H54 (cell line): ENCODE results near the gene NT5DC1.
"Not testable (repeated sequence)": the region's sequence is repeated elsewhere in the genome, so short reads cannot be mapped to it uniquely, and the experiment has no call there.

Source experiments
- DNase-seq: peaks from one replicate; pipeline ENCODE4 v3.0.0; 2011; ENCODE audit warnings: low spot score, mixed read lengths; ENCODE audit not compliant: insufficient read length
- FAIRE-seq: peaks from 3 replicates; lab custom pipeline; 2011; peaks lifted over from hg19 to GRCh38; lab: Jason Lieb, UNC
- POLR2A ChIP-seq: IDR thresholded peaks from 2 replicates; pipeline ENCODE4 v1.6.1; 2011; ENCODE audit warnings: low read depth, mild to moderate bottlenecking, low read length

NT5DC1 gene

DNA sequence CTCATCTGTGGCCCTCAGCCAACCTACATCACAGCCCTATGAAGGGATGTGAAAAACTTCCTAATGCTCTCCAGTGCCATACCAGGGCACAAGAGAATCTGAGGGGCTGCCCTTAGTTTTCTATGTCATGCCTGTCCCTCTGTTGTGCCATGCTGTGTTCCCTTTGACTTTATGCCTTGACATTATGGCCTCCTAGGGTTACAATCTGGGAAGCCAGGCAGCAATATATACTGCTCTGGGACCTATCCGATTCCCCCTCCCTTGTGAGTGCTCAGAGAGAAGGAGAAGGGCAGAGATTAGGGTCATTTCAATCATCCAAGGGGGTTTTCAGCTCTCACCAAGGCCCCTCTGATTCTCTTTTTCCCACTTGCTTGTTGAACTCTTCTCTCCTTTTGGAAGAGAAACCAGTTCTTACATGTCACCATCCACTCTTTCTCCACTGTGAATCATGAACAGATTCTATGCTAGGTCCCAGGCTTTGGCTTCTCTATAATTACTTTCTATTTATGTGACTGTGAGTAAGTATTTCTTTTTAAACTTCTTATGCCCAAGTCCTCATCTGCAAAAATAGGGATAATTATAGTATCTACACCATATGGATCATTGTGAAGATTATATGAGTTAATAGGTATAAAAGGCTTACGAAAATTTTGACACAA, 25.8 kb upstream of the NT5DC1 start:
- no peak for TF ChIP-seq POLR2A
- FAIRE-seq (no peak), DNase-seq (no peak)

DNA sequence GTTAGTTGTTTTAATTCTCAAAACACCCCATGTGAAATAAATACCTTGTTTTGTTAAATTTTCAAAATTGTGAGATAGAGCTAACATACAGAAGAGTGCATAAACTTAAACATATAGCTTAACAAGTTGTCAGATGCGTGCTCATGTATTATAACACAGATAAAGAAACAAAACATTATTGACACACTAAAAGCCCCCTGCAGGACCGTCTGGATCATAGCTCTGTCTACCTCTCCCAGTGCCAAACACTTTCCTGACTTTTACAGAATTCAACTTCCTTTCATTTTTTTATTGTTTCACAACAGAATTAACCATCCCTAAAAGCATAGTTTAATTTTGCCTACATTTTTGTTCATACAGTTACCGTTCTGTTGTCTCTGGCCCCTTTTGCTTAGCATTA, 22.1 kb upstream of the NT5DC1 start:
- DNase-seq, result no peak
- TF ChIP-seq POLR2A, result no peak
- no peak for FAIRE-seq

- TF ChIP-seq POLR2A, result no peak
- DNase-seq (no peak), FAIRE-seq (no peak)
These were observed 21.7 kb upstream of the NT5DC1 start for GRCh38 chr6:116078945-116079344.

- no peak for DNase-seq
- no peak for TF ChIP-seq POLR2A
- no peak for FAIRE-seq
These were observed 17.6 kb upstream of the NT5DC1 start for GRCh38 chr6:116083052-116083451.

DNA sequence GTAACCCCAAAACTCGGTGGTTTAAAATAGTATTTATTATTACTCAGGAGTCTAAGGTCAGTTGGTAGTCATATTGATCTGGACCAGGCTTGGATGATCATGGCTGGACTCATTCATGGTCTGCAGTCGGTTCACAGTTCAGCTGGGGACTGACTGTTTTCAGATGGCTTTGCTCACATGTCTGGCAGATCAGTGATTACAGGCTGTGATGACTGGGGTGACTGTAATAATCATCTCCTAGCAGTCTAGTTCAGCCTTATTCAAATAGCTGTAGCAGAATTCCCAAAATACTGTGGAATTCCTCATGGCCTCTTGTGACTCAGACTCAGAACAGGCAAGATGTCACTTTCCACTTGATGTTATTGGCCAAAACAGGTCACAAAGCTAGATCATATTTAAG, 16.4 kb upstream of the NT5DC1 start:
- FAIRE-seq (no peak), DNase-seq (no peak)
- TF ChIP-seq POLR2A, result no peak

GRCh38 chr6:116087437-116088027, 13.1 kb upstream of the NT5DC1 start:
- DNase-seq, result no peak
- peak; percentile 50 for FAIRE-seq
- no peak for TF ChIP-seq POLR2A

DNA sequence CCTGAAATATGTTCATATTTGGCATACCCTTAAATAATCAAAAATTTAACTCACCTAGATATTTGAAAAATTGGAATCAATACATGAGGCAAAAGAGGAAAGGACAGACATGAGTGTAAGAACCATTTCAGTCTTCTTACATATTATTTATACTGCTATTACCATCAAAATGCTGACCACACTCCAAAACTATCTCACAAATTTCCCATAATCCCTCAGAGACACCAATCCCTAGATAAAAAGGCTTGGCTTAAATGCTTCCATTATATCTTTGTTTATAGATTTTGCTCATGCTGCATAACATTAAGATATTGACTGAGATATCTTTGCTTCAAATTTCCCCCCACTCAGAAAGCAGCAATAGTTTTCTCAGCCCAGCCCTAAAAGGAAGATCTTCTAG, 11.7 kb upstream of the NT5DC1 start:
- FAIRE-seq, result no peak
- no peak for DNase-seq
- no peak for TF ChIP-seq POLR2A

DNA sequence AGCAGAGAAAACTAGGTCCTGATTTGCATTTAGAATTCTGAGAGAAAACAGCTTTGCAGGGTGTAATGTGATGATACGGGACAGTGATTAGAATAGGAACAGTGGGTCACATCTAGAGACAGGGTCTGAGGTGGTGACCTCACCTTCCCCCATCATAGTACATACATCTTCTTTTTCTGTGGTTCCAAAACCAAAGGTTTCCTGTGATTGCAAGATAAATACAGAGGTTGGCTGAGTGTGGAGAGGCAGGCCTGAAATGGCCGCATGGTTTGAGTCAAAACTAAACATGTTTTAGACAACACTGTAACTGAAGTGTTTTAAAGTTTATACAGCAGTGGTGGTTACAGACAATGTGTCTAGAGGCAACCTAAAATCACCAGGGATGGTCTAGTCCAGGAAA, 10.4 kb upstream of the NT5DC1 start:
- no peak for TF ChIP-seq POLR2A
- FAIRE-seq (no peak), DNase-seq (no peak)

DNA sequence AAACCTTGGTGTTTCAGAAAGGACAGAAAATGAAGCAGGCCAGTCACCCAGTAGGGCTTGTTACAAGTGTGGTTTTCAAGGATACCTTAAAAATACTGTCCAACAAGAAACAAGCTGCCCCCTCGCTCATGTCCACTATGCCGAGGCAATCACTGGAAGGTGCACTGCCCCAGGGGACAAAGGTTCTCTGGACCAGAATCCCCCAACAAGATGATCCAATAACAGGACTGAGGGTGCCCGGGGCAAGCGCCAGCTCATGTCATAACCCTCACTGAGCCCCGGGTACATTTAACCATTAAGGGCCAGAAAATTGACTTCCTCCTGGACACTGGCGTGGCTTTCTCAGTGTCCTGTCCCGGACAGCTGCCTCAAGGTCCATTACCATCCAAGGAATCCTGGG, 6.6 kb upstream of the NT5DC1 start:
- FAIRE-seq (no peak), DNase-seq (no peak)
- no peak for TF ChIP-seq POLR2A

- FAIRE-seq, DNase-seq: not testable (repeated sequence)
These were observed 4.4 kb upstream of the NT5DC1 start for GRCh38 chr6:116096048-116096759.

GRCh38 chr6:116096979-116097816, 3.5 kb upstream of the NT5DC1 start:
- TF ChIP-seq POLR2A, result no peak
- FAIRE-seq, result no peak
- no peak for DNase-seq

DNA sequence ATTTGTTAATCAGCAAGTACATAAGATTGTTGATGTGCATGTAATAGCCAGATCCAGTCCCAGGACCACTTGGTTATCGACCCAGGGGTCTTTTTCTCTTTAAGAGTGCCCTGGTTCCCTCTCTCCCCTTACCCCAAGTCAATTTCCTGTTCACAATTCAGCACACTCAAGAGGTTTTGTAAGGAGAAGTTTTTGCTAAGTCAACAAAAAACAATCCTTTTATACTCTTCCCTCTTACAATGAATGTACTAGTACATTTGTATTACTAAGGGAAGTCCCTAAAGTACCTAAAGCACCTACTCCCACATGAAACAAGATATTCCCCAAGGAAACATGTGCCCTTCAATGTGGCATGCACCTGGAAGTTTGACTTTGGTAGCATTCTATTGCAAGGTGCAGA, 1.6 kb upstream of the NT5DC1 start:
- DNase-seq, result no peak
- FAIRE-seq, result no peak
- TF ChIP-seq POLR2A, result no peak

DNA sequence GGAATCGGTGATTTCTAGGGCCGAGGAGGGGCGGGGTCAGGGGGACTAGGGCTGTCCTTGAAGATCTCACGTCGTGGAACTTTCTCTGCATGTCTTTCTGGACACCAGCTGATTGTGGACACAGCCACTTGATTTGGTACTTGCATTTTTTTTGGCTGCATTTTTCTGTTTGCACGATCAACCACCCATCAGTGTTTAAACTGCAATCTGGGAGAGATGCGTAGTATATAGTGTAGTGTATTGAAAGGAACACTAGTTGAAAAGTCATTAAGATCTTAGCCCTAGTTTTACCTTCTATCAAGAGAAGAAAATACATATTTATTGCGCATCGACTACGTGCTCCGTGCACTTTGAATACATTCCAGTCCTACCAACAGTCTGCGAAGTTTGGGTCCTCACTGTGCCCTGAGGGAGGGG, 657 bp downstream of the NT5DC1 start:
- FAIRE-seq, result no peak
- no peak for DNase-seq
- TF ChIP-seq POLR2A, result no peak

GRCh38 chr6:116101790-116102189, 1.1 kb downstream of the NT5DC1 start:
- DNase-seq (no peak), FAIRE-seq (no peak)
- TF ChIP-seq POLR2A, result no peak
